Measurements from ENCODE around the gene PCYT1B.

Gene PCYT1B

GRCh38 chrX:24692305-24692704 lies 45.2 kb upstream of the PCYT1B start:
- ATAC-seq (ENCODE audit: low read depth) (no peak), DNase-seq (ENCODE audit: low spot score) (no peak)
- Histone ChIP-seq H3K4me1 (ENCODE audit: insufficient read depth, poor library complexity, severe bottlenecking) (no peaks in the 10 kb centered on the region), H3K4me3 (ENCODE audit: severe bottlenecking) (no peak overlapping the region), H3K9me3 (ENCODE audit: severe bottlenecking) (no peaks in the 10 kb centered on the region), H3K36me3 (ENCODE audit: low read depth) (no peaks in the 10 kb centered on the region), H3K27me3 (ENCODE audit: insufficient read depth, poor library complexity, severe bottlenecking) (no peaks in the 10 kb centered on the region), H3K27ac (ENCODE audit: poor library complexity, severe bottlenecking) (no peak overlapping the region)
- no peak for TF ChIP-seq CTCF (IDR thresholded peaks at IDR 0.05; ENCODE audit: poor library complexity, severe bottlenecking)

GRCh38 chrX:24684048-24684447 lies 36.9 kb upstream of the PCYT1B start:
- Histone ChIP-seq H3K27ac (ENCODE audit: poor library complexity, severe bottlenecking) (no peak overlapping the region), H3K9me3 (ENCODE audit: severe bottlenecking) (no peaks in the 10 kb centered on the region), H3K27me3 (ENCODE audit: insufficient read depth, poor library complexity, severe bottlenecking) (no peaks in the 10 kb centered on the region), H3K36me3 (ENCODE audit: low read depth) (no peaks in the 10 kb centered on the region), H3K4me1 (ENCODE audit: insufficient read depth, poor library complexity, severe bottlenecking) (no peaks in the 10 kb centered on the region), H3K4me3 (ENCODE audit: severe bottlenecking) (no peak overlapping the region)
- DNase-seq (ENCODE audit: low spot score) (no peak), ATAC-seq (ENCODE audit: low read depth) (no peak)
- TF ChIP-seq CTCF (IDR thresholded peaks at IDR 0.05; ENCODE audit: poor library complexity, severe bottlenecking): no peak

GRCh38 chrX:24682739-24683432 lies 35.7 kb upstream of the PCYT1B start:
- no peak for TF ChIP-seq CTCF (IDR thresholded peaks at IDR 0.05; ENCODE audit: poor library complexity, severe bottlenecking)
- no peaks in the 10 kb centered on the region for H3K4me1 ChIP-seq (ENCODE audit: insufficient read depth, poor library complexity, severe bottlenecking)
- no peaks in the 10 kb centered on the region for H3K9me3 ChIP-seq (ENCODE audit: severe bottlenecking)
- no peak overlapping the region for H3K27ac ChIP-seq (ENCODE audit: poor library complexity, severe bottlenecking)
- no peaks in the 10 kb centered on the region for H3K36me3 ChIP-seq (ENCODE audit: low read depth)
- H3K4me3 ChIP-seq (ENCODE audit: severe bottlenecking): no peak overlapping the region
- DNase-seq (ENCODE audit: low spot score) (no peak), ATAC-seq (ENCODE audit: low read depth) (no peak)
- H3K27me3 ChIP-seq (ENCODE audit: insufficient read depth, poor library complexity, severe bottlenecking): no peaks in the 10 kb centered on the region

GRCh38 chrX:24676403-24677024 lies 29.4 kb upstream of the PCYT1B start:
- Histone ChIP-seq H3K27me3 (ENCODE audit: insufficient read depth, poor library complexity, severe bottlenecking) (no peaks in the 10 kb centered on the region), H3K4me3 (ENCODE audit: severe bottlenecking) (no peak overlapping the region), H3K27ac (ENCODE audit: poor library complexity, severe bottlenecking) (no peak overlapping the region), H3K36me3 (ENCODE audit: low read depth) (no peaks in the 10 kb centered on the region), H3K4me1 (ENCODE audit: insufficient read depth, poor library complexity, severe bottlenecking) (no peaks in the 10 kb centered on the region), H3K9me3 (ENCODE audit: severe bottlenecking) (no peaks in the 10 kb centered on the region)
- no peak for ATAC-seq (ENCODE audit: low read depth)
- DNase-seq (ENCODE audit: low spot score): no peak
- peak; percentile 51 for TF ChIP-seq CTCF (IDR thresholded peaks at IDR 0.05; ENCODE audit: poor library complexity, severe bottlenecking)

- Histone ChIP-seq H3K4me1 (ENCODE audit: insufficient read depth, poor library complexity, severe bottlenecking) (no peaks in the 10 kb centered on the region), H3K27me3 (ENCODE audit: insufficient read depth, poor library complexity, severe bottlenecking) (no peaks in the 10 kb centered on the region), H3K36me3 (ENCODE audit: low read depth) (no peaks in the 10 kb centered on the region), H3K27ac (ENCODE audit: poor library complexity, severe bottlenecking) (no peak overlapping the region), H3K4me3 (ENCODE audit: severe bottlenecking) (no peak overlapping the region), H3K9me3 (ENCODE audit: severe bottlenecking) (no peaks in the 10 kb centered on the region)
- TF ChIP-seq CTCF (IDR thresholded peaks at IDR 0.05; ENCODE audit: poor library complexity, severe bottlenecking): no peak
- no peak for DNase-seq (ENCODE audit: low spot score)
- ATAC-seq (ENCODE audit: low read depth): no peak
Observed at GRCh38 chrX:24673424-24673823, 26.3 kb upstream of the PCYT1B start.
